OCI-LY7 (cell line): ENCODE results near the gene PPM1B.

ENCODE experiments used
- CTCF ChIP-seq: fragments of 200-600 bp; sonication (generic); conservative IDR thresholded peaks from 2 replicates; pipeline ENCODE4 v1.5.1; 2014; ENCODE audit warnings: mild to moderate bottlenecking, antibody characterized with exemption, low read length, moderate library complexity, mixed read lengths
- EZH2phosphoT487 ChIP-seq: fragments of 200-600 bp; sonication (generic); IDR thresholded peaks from 2 replicates; pipeline ENCODE4 v1.6.1; 2018; ENCODE audit warnings: low read depth, borderline replicate concordance, mild to moderate bottlenecking, mixed run types, antibody characterized with exemption, low read length, moderate library complexity, mixed read lengths

DNA sequence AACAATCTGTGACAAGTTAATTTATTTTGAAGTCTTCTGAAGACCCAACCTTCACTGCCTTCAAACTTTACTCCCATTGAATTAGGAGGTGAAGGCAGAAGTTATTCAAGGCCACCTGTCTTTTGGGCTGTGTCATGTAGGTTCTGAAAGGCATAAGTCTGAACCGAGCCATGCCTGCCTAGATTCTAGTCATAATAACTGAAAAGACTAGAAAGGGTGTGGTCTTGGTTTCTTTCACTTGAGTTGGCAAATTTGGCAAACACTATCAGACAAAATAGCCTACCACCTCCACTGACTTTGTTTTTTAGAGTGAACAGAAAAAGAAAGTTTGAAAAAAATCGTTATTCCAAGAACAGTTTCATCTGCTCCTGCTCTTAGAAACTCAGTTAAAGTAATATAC, 38.4 kb downstream of the PPM1B start:
- TF ChIP-seq CTCF (no peak), EZH2phosphoT487 (no peak)
